Measurements from ENCODE around the gene CELA1. TPM values are rescaled to one million over a fixed set of nuclear protein-coding genes. Genes with fewer than 3 reads are reported as not detected.
A peak's percentile ranks its signal among the peaks of the same experiment; 100 is the strongest.

CELA1 gene
- total RNA-seq, 1 donor from 2014 or later, result not detected

DNA sequence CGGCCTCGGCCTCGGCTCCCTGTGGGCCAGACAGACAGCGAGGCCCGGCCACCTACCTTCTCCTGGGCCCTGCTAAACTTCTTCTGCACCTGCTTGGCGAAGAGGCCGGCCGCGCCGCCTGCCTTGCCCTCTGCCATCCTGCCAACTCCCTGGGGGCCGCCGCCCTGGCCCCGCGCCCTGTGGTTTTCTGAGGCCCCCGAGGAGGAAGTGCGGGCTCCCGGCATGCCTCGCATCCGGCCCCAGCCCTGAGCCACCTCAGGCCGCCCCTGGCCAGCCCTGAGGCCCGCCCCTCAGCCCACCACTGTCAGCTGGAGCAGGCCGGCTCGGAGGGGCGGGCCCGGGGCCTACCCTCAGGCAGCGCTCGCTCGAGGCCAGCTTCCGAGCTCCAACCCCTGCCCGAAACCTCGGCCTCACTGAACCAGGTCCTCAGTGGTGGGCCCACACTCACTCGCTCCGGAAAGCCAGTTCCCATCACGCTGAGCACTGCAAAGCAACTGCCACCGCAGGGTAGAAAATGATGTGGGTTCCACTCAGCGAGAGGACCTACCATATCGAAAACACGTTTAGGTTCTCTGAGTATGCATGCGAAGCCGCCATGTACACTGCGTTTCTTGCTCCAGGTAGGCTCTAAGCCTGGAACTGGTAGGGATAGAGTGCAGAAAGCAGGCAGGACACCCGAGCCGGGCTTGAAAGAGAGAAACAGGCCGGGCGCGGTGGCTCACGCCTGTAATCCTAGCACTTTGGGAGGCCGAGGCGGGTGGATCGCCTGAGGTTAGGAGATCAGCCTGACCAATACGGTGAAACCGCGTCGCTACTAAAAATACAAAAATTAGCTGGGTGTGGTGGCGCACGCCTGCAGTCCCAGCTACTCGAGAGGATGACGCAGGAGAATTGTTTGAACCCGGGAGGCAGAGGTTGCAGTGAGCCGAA lies 22.2 kb downstream of the CELA1 start, which contains the start of gene BIN2:
BIN2 (minus strand) TSS at position 209 of the 930 bp plus-strand sequence; CDS start at position 137, 72 bp downstream.
- DNase-seq (ENCODE audit: extremely low spot score, unreplicated experiment), result no peak
- Mint-ChIP-seq H3K27ac (peak within 1 kb of the TSS; percentile 94), H3K4me3 (peak within 1 kb of the TSS; percentile 69), H3K9me3 (peaks cover 5% of the 10 kb centered on the region), H3K36me3 (peaks cover 3% of the 10 kb centered on the region), H3K4me1 (ENCODE audit: unreplicated experiment) (peaks cover 44% of the 10 kb centered on the region), H3K27me3 (no peaks in the 10 kb centered on the region)
- TF ChIP-seq, protein P1, sequence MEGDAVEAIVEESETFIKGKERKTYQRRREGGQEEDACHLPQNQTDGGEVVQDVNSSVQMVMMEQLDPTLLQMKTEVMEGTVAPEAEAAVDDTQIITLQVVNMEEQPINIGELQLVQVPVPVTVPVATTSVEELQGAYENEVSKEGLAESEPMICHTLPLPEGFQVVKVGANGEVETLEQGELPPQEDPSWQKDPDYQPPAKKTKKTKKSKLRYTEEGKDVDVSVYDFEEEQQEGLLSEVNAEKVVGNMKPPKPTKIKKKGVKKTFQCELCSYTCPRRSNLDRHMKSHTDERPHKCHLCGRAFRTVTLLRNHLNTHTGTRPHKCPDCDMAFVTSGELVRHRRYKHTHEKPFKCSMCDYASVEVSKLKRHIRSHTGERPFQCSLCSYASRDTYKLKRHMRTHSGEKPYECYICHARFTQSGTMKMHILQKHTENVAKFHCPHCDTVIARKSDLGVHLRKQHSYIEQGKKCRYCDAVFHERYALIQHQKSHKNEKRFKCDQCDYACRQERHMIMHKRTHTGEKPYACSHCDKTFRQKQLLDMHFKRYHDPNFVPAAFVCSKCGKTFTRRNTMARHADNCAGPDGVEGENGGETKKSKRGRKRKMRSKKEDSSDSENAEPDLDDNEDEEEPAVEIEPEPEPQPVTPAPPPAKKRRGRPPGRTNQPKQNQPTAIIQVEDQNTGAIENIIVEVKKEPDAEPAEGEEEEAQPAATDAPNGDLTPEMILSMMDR (conservative IDR thresholded peaks at IDR 0.05), result no peak

GRCh38 chr12:51323317-51323960 lies 23.0 kb downstream of the CELA1 start:
- H3K4me1 Mint-ChIP-seq (ENCODE audit: unreplicated experiment), result peaks cover 49% of the 10 kb centered on the region
- H3K36me3 Mint-ChIP-seq, result peaks cover 3% of the 10 kb centered on the region
- no peak for DNase-seq (ENCODE audit: extremely low spot score, unreplicated experiment)
- TF ChIP-seq, protein P1 (conservative IDR thresholded peaks at IDR 0.05), result no peak
- H3K9me3 Mint-ChIP-seq, result peaks cover 5% of the 10 kb centered on the region
- H3K27me3 Mint-ChIP-seq, result no peaks in the 10 kb centered on the region
- no peak overlapping the region for H3K4me3 Mint-ChIP-seq
- peak overlapping the region; percentile 68 for H3K27ac Mint-ChIP-seq

GRCh38 chr12:51322452-51322851 lies 24.0 kb downstream of the CELA1 start:
- Mint-ChIP-seq H3K36me3 (peaks cover 3% of the 10 kb centered on the region), H3K4me3 (peak overlapping the region; percentile 47), H3K4me1 (ENCODE audit: unreplicated experiment) (peaks cover 49% of the 10 kb centered on the region), H3K27ac (peak overlapping the region; percentile 93), H3K9me3 (peaks cover 5% of the 10 kb centered on the region), H3K27me3 (no peaks in the 10 kb centered on the region)
- DNase-seq (ENCODE audit: extremely low spot score, unreplicated experiment), result no peak
- TF ChIP-seq, protein P1 (conservative IDR thresholded peaks at IDR 0.05), result no peak

DNA sequence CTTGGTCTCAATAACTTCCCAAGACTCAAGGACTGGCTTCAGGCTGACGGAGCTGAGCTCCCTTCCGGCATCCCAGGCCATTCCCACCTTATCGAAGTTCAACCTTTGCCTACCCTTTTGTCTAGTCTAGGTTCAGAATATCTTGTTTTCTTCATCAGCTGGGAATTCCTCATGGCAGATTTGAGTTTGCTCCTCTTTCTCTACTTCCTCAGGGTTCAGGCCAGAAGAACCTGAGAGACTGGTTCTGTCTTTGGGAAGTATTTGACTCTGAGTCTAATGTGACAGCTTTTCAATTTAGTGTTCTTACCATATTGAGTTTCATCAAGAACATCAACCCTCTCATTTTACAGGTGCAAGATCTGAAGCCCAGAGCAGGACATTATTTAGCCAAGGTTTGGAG lies 24.6 kb downstream of the CELA1 start:
- H3K4me3 Mint-ChIP-seq, result peak overlapping the region; percentile 61
- DNase-seq (ENCODE audit: extremely low spot score, unreplicated experiment), result no peak
- TF ChIP-seq, protein P1 (conservative IDR thresholded peaks at IDR 0.05), result no peak
- H3K36me3 Mint-ChIP-seq, result peaks cover 3% of the 10 kb centered on the region
- no peaks in the 10 kb centered on the region for H3K27me3 Mint-ChIP-seq
- H3K4me1 Mint-ChIP-seq (ENCODE audit: unreplicated experiment), result peaks cover 46% of the 10 kb centered on the region
- H3K9me3 Mint-ChIP-seq, result peaks cover 5% of the 10 kb centered on the region
- H3K27ac Mint-ChIP-seq, result peak overlapping the region; percentile 93

GRCh38 chr12:51320695-51321320 lies 25.7 kb downstream of the CELA1 start:
- H3K4me1 Mint-ChIP-seq (ENCODE audit: unreplicated experiment), result peaks cover 44% of the 10 kb centered on the region
- DNase-seq (ENCODE audit: extremely low spot score, unreplicated experiment), result no peak

More at GRCh38 chr12:51320695-51321320, 25.7 kb downstream of the CELA1 start:
- Mint-ChIP-seq H3K27me3 (no peaks in the 10 kb centered on the region), H3K36me3 (peaks cover 3% of the 10 kb centered on the region), H3K9me3 (peaks cover 5% of the 10 kb centered on the region), H3K27ac (peak overlapping the region; percentile 93), H3K4me3 (peak overlapping the region; percentile 58)
- TF ChIP-seq, protein P1 (conservative IDR thresholded peaks at IDR 0.05), result no peak
